Colonic mucosa (tissue), 4 donors: ENCODE data around the gene LRMDA. TPM values are rescaled to one million over a fixed set of nuclear protein-coding genes. Genes with fewer than 3 reads are reported as not detected.

Experiments
- DNase-seq: peaks from one replicate; pipeline ENCODE4 v3.0.0-alpha.2; 2020
- H3K27ac ChIP-seq: fragments of 200-600 bp; one replicate; pipeline ENCODE4 v1.8.0; 2021
- H3K27me3 ChIP-seq: fragments of 200-600 bp; one replicate; pipeline ENCODE4 v1.8.0; 2021
- H3K36me3 ChIP-seq: fragments of 200-600 bp; one replicate; pipeline ENCODE4 v1.8.0; 2021
- H3K4me1 ChIP-seq: fragments of 200-600 bp; one replicate; pipeline ENCODE4 v1.8.0; 2021; ENCODE audit warnings: mild to moderate bottlenecking
- H3K4me3 ChIP-seq: fragments of 200-600 bp; one replicate; pipeline ENCODE4 v1.8.0; 2021
- H3K9ac ChIP-seq, 2 donors: one replicate each; pipeline ENCODE4 v1.7.0; 2013; ENCODE audit warnings: control low read depth in 2 of 2, low read depth in 2 of 2, low read length in 2 of 2
- H3K9me3 ChIP-seq: fragments of 200-600 bp; one replicate; pipeline ENCODE4 v1.8.0; 2021
- intact Hi-C: fragments of 100-400 bp; cut with DNase I; formaldehyde crosslinking; loops from one replicate; pipeline ENCODE4 v1.14.1; 2022
- total RNA-seq, 2 donors: library from RNA; stranded (reverse); fragmentation: NEBNext Ultra II Directional in 1 of 2; extraction: Animal tissue kit (Norgen Biotek cat#: 25700) in 1 of 2; gene quantifications; one replicate each; pipeline ENCODE4 v1.2.1, GENCODE V29; 2021
- TF ChIP-seq, protein P1 (sequence below): fragments of 200-600 bp; IDR thresholded peaks from one replicate; pipeline ENCODE4 v1.8.0; 2022; ENCODE audit warnings: antibody characterized with exemption, mild to moderate bottlenecking
- donor health status: healthy.
- donor health status: DM: no; HTN: no; CAD: no.
- donor health status: DM: no; HTN: no; CAD: no.

LRMDA gene
- total RNA-seq, 2 donors from 2014 or later, result 2.5 to 5.2 TPM

DNA sequence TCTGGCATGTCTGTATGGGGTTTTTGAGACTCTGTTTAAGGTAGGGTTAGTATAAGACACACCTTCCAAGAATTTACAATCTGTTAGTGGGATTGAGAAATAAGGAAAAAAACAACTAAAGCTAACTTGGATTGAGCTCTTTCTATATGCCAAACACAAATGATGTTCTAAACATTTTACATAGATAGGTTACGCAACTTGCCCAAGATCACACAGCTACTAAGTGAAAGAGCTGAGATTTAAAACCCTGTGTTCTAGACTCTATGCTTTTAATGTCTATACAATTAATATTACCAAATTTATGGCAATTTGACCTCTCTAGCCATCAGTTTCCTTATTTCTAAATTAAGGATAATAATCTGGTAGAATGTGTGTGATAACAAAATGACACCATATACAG, 1056.2 kb downstream of the LRMDA start:
- intact Hi-C loops, result no loop called here
- DNase-seq, result no peak
- no peaks in the 10 kb centered on the region for H3K4me1 ChIP-seq
- H3K27ac ChIP-seq, result no peak overlapping the region
- peaks cover 4% of the 10 kb centered on the region for H3K9me3 ChIP-seq
- H3K9ac ChIP-seq, result no peak overlapping the region
- H3K27me3 ChIP-seq, result no peaks in the 10 kb centered on the region
- TF ChIP-seq, protein P1, sequence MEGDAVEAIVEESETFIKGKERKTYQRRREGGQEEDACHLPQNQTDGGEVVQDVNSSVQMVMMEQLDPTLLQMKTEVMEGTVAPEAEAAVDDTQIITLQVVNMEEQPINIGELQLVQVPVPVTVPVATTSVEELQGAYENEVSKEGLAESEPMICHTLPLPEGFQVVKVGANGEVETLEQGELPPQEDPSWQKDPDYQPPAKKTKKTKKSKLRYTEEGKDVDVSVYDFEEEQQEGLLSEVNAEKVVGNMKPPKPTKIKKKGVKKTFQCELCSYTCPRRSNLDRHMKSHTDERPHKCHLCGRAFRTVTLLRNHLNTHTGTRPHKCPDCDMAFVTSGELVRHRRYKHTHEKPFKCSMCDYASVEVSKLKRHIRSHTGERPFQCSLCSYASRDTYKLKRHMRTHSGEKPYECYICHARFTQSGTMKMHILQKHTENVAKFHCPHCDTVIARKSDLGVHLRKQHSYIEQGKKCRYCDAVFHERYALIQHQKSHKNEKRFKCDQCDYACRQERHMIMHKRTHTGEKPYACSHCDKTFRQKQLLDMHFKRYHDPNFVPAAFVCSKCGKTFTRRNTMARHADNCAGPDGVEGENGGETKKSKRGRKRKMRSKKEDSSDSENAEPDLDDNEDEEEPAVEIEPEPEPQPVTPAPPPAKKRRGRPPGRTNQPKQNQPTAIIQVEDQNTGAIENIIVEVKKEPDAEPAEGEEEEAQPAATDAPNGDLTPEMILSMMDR, result no peak
- H3K36me3 ChIP-seq, result no peaks in the 10 kb centered on the region
- no peak overlapping the region for H3K4me3 ChIP-seq

GRCh38 chr10:76488602-76489001, 1057.2 kb downstream of the LRMDA start:
- intact Hi-C loops, result no loop called here
- Histone ChIP-seq H3K36me3 (no peaks in the 10 kb centered on the region), H3K4me3 (no peak overlapping the region), H3K9ac (no peak overlapping the region), H3K9me3 (peaks cover 4% of the 10 kb centered on the region), H3K27me3 (no peaks in the 10 kb centered on the region), H3K4me1 (no peaks in the 10 kb centered on the region), H3K27ac (no peak overlapping the region)
- DNase-seq, result no peak
- TF ChIP-seq, protein P1, result no peak

DNA sequence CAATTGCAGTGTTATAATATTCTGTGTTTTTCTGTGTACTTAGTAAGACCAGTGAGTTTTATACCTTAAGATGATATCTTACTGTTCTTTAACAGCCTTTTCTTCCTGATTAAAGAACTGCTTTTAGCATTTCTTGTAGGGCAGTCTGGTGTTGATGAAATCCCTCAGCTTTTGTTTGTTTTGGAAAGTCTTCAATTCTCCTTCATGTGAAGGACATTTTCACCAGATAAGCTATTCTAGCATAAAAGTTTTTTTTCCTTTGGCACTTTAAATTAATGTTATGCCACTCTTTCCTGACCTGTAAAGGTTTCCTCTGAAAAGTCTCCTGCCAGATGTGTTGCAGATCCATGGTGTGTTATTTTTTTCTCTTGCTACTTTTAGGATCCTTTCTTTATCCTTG, 1059.8 kb downstream of the LRMDA start:
- H3K9me3 ChIP-seq, result peaks cover 4% of the 10 kb centered on the region
- H3K27ac ChIP-seq, result no peak overlapping the region
- no peaks in the 10 kb centered on the region for H3K36me3 ChIP-seq
- H3K4me1 ChIP-seq, result no peaks in the 10 kb centered on the region
- no peaks in the 10 kb centered on the region for H3K27me3 ChIP-seq
- TF ChIP-seq, protein P1, result no peak
- H3K4me3 ChIP-seq, result no peak overlapping the region
- no peak overlapping the region for H3K9ac ChIP-seq
- DNase-seq, result no peak
- intact Hi-C loops, result no loop called here

- Histone ChIP-seq H3K36me3 (no peaks in the 10 kb centered on the region), H3K4me3 (no peak overlapping the region), H3K4me1 (no peaks in the 10 kb centered on the region), H3K27me3 (no peaks in the 10 kb centered on the region), H3K9me3 (peaks cover 4% of the 10 kb centered on the region), H3K9ac (no peak overlapping the region), H3K27ac (no peak overlapping the region)
- TF ChIP-seq, protein P1, result no peak
- DNase-seq, result no peak
- intact Hi-C loops, result no loop called here
These were observed 1060.6 kb downstream of the LRMDA start for GRCh38 chr10:76492026-76492425.

DNA sequence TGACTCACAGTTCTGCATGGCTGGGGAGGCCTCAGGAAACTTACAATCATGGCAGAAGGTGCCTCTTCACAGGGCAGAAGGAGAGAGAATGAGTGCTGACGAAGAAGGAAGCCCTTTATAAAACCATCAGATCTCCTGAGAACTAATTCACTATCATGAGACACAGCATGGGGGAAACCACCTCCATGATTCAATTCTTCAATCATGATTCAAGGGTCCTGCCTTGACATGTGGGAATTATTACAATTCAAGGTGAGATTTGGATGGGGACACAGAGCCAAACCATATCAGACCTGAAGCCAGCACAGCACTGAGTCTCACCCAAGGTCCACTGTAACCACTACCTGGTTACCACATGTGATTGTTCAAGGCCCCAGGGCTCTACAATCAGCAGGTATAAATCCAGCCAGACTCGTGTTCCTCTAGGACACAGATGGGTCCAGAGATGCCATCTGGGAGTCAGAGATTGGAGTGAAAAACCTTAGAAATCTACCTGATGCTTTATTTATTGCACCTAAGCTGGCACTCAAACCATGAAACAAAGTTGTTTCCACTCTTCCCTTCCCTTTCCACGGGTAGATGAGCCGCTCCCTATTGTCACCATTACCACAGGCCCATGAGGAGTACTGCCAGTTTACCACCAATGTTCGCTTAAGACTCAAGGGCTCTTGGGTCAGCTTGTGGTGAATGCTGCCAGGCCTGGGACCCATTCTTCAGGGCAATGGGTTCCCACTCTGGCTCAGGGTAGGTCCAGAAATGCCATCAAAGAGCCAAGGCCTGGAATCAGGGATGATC, 1061.5 kb downstream of the LRMDA start:
- Histone ChIP-seq H3K4me3 (no peak overlapping the region), H3K36me3 (no peaks in the 10 kb centered on the region), H3K9ac (no peak overlapping the region), H3K27me3 (no peaks in the 10 kb centered on the region), H3K4me1 (no peaks in the 10 kb centered on the region), H3K27ac (no peak overlapping the region), H3K9me3 (peaks cover 4% of the 10 kb centered on the region)
- intact Hi-C loops, result no loop called here
- no peak for DNase-seq
- TF ChIP-seq, protein P1, result no peak
